Nephron progenitor cell (in vitro differentiated cells): ENCODE measurements around the gene SEMA3C.

Experiments
- DNase-seq: peaks from one replicate; pipeline ENCODE4 v3.0.0; 2021
- H3K27ac Mint-ChIP-seq: 2 replicates; pipeline ENCODE4 v1.8.0; 2021; ENCODE audit warnings: mild to moderate bottlenecking, moderate library complexity, mixed read lengths
- H3K27me3 Mint-ChIP-seq: 2 replicates; pipeline ENCODE4 v1.8.0; 2021; ENCODE audit warnings: mild to moderate bottlenecking, low read depth, mixed read lengths; ENCODE audit not compliant: poor library complexity
- H3K36me3 Mint-ChIP-seq: 2 replicates; pipeline ENCODE4 v1.8.0; 2021; ENCODE audit warnings: low read depth, mixed read lengths
- H3K4me1 Mint-ChIP-seq: 2 replicates; pipeline ENCODE4 v1.8.0; 2021; ENCODE audit warnings: mixed read lengths
- H3K4me3 Mint-ChIP-seq: 2 replicates; pipeline ENCODE4 v1.8.0; 2021; ENCODE audit warnings: mild to moderate bottlenecking, moderate library complexity, mixed read lengths
- H3K9me3 Mint-ChIP-seq: 2 replicates; pipeline ENCODE4 v1.8.0; 2021; ENCODE audit warnings: mild to moderate bottlenecking, moderate library complexity, mixed read lengths
- CTCF ChIP-seq: fragments of 200-600 bp; sonication (generic); IDR thresholded peaks from 2 replicates; pipeline ENCODE4 v1.5.0; 2021; ENCODE audit warnings: antibody characterized with exemption

SEMA3C gene

GRCh38 chr7:80957226-80957777 lies 38.5 kb upstream of the SEMA3C start:
- no peak for TF ChIP-seq CTCF
- Mint-ChIP-seq H3K36me3 (no peaks in the 10 kb centered on the region), H3K27me3 (no peaks in the 10 kb centered on the region), H3K27ac (no peak overlapping the region), H3K4me3 (no peak overlapping the region), H3K4me1 (no peaks in the 10 kb centered on the region), H3K9me3 (peaks cover 13% of the 10 kb centered on the region)
- no peak for DNase-seq

GRCh38 chr7:80954191-80954590 lies 35.3 kb upstream of the SEMA3C start:
- peaks cover 14% of the 10 kb centered on the region for H3K9me3 Mint-ChIP-seq
- no peaks in the 10 kb centered on the region for H3K4me1 Mint-ChIP-seq
- no peak overlapping the region for H3K4me3 Mint-ChIP-seq
- no peak for TF ChIP-seq CTCF
- DNase-seq: no peak
- no peaks in the 10 kb centered on the region for H3K36me3 Mint-ChIP-seq
- no peaks in the 10 kb centered on the region for H3K27me3 Mint-ChIP-seq
- no peak overlapping the region for H3K27ac Mint-ChIP-seq

- Mint-ChIP-seq H3K36me3 (no peaks in the 10 kb centered on the region), H3K27ac (no peak overlapping the region), H3K4me3 (no peak overlapping the region), H3K4me1 (no peaks in the 10 kb centered on the region), H3K27me3 (no peaks in the 10 kb centered on the region), H3K9me3 (peaks cover 9% of the 10 kb centered on the region)
- no peak for DNase-seq
- no peak for TF ChIP-seq CTCF
These were observed 31.7 kb upstream of the SEMA3C start for GRCh38 chr7:80950550-80950967.

- H3K4me3 Mint-ChIP-seq: no peak overlapping the region
- peaks cover 9% of the 10 kb centered on the region for H3K9me3 Mint-ChIP-seq
- no peak for TF ChIP-seq CTCF
- no peaks in the 10 kb centered on the region for H3K4me1 Mint-ChIP-seq
- no peaks in the 10 kb centered on the region for H3K27me3 Mint-ChIP-seq
- H3K36me3 Mint-ChIP-seq: no peaks in the 10 kb centered on the region
- DNase-seq: no peak
- no peak overlapping the region for H3K27ac Mint-ChIP-seq
These were observed 30.6 kb upstream of the SEMA3C start for GRCh38 chr7:80949449-80949848.

- Mint-ChIP-seq H3K36me3 (no peaks in the 10 kb centered on the region), H3K27ac (no peak overlapping the region), H3K27me3 (peaks cover 3% of the 10 kb centered on the region), H3K4me1 (peaks cover 6% of the 10 kb centered on the region), H3K9me3 (no peaks in the 10 kb centered on the region), H3K4me3 (no peak overlapping the region)
- DNase-seq: no peak
- TF ChIP-seq CTCF: no peak
These were observed 28.0 kb upstream of the SEMA3C start for GRCh38 chr7:80946858-80947257.

- Mint-ChIP-seq H3K36me3 (no peaks in the 10 kb centered on the region), H3K27me3 (peaks cover 3% of the 10 kb centered on the region), H3K27ac (peak overlapping the region; percentile 34), H3K4me3 (no peak overlapping the region), H3K9me3 (no peaks in the 10 kb centered on the region), H3K4me1 (peaks cover 14% of the 10 kb centered on the region)
- no peak for TF ChIP-seq CTCF
- DNase-seq: no peak
These were observed 27.1 kb upstream of the SEMA3C start for GRCh38 chr7:80945976-80946375.
